Measurements from ENCODE around the gene KAT7. TPM values are rescaled to one million over a fixed set of nuclear protein-coding genes. Genes with fewer than 3 reads are reported as not detected.

The KAT7 gene
- total RNA-seq, 2 experiments from 2014 or later: 178 to 187 TPM

DNA sequence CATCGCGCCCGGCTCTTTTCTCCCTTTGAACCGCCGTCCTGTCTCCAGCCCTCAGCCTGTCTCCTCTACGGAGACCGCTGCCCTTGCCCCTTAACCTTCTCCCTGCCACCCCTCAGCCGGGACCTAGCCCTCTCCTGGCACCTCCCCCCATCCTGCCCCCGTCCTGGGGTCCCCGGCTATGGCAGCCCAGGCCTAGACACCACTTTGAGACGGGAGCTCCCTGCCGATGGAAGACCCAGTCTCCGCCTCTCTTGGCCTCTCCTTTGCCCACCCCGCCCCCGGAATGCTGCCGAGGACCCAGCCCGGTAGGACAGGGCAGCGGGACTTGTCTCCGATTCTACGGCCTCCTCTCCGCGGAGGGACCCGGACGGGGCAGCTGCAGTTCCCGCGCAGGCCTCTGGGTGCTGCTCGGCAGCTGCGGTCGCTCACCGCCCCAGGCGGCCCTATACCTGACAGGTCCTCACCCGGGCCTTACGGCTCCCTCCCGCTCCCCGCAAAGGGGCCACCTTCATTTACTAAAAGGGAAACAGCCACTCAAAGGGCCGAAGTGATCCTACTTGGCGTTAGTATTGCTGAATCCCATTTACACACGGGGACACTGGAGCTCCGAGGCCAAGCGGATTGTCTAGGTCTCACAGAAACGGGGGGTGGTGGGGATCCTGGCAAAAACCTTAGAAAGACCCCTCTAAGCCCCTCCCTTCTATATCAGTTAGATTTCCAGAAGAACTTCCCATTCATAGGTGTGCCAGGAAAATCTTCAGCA lies 92.0 kb downstream of the KAT7 start:
- no peak overlapping the region for H3K27ac Mint-ChIP-seq
- H3K9me3 Mint-ChIP-seq: no peaks in the 10 kb centered on the region
- Histone ChIP-seq H3K4me3 (ENCODE audit: low read length) (peak overlapping the region; percentile 16), H3K4me1 (ENCODE audit: insufficient read depth, low read length) (peaks cover 9% of the 10 kb centered on the region), H3K9me3 (ENCODE audit: control insufficient read depth in 1 of 2, insufficient read depth in 1 of 2, low read length in 2 of 2) (peaks cover 0 to 7% of the 10 kb centered on the region in 2 experiments), H3K36me3 (ENCODE audit: insufficient read depth, low read length) (no peaks in the 10 kb centered on the region), H3K27ac (ENCODE audit: low read depth in 1 of 2, low read length in 2 of 2) (no peak overlapping the region), H3K27me3 (ENCODE audit: control insufficient read depth in 1 of 2, insufficient read depth in 2 of 2, low read length in 2 of 2) (peaks cover 42 to 43% of the 10 kb centered on the region in 2 experiments)
- intact Hi-C loops (cut with DNase I, micrococcal nuclease): loop anchor here (1.0 to 5.0 kb wide), 3 partner anchors 72 to 118 kb away; no protein-coding TSS in a partner anchor
- peak; percentile 36 to 82 (median 64) for DNase-seq
- H3K36me3 Mint-ChIP-seq (ENCODE audit: low read depth): no peaks in the 10 kb centered on the region
- peaks cover 57% of the 10 kb centered on the region for H3K27me3 Mint-ChIP-seq
- peaks cover 6% of the 10 kb centered on the region for H3K4me1 Mint-ChIP-seq (ENCODE audit: low read depth)
- ChIA-PET CTCF (interaction anchor here (0.6 to 2.3 kb wide), 6 partner anchors 13 to 351 kb away, joined by 3 to 37 read pairs (median 3); partner anchors contain the start of genes DLX3 and ITGA3), POLR2A (interaction anchor here (1.2 to 1.4 kb wide), 2 partner anchors 116 to 117 kb away, joined by 7 to 9 read pairs; no protein-coding TSS in a partner anchor)
- H3K4me3 Mint-ChIP-seq: no peak overlapping the region
- peak; percentile 99 for ATAC-seq (ENCODE audit: poor library complexity)
- TF ChIP-seq CTCF (IDR thresholded peaks at IDR 0.05): peak; percentile 97

GRCh38 chr17:49881054-49881402 lies 92.5 kb downstream of the KAT7 start:
- Histone ChIP-seq H3K27ac (ENCODE audit: low read depth in 1 of 2, low read length in 2 of 2) (no peak overlapping the region), H3K4me1 (ENCODE audit: insufficient read depth, low read length) (peaks cover 9% of the 10 kb centered on the region), H3K27me3 (ENCODE audit: control insufficient read depth in 1 of 2, insufficient read depth in 2 of 2, low read length in 2 of 2) (peaks cover 43% of the 10 kb centered on the region in 2 experiments), H3K36me3 (ENCODE audit: insufficient read depth, low read length) (no peaks in the 10 kb centered on the region), H3K4me3 (ENCODE audit: low read length) (no peak overlapping the region), H3K9me3 (ENCODE audit: control insufficient read depth in 1 of 2, insufficient read depth in 1 of 2, low read length in 2 of 2) (peaks cover 0 to 7% of the 10 kb centered on the region in 2 experiments)
- no peaks in the 10 kb centered on the region for H3K36me3 Mint-ChIP-seq (ENCODE audit: low read depth)
- peaks cover 6% of the 10 kb centered on the region for H3K4me1 Mint-ChIP-seq (ENCODE audit: low read depth)
- ATAC-seq (ENCODE audit: poor library complexity) (no peak), DNase-seq (no peak)
- no peak for TF ChIP-seq CTCF (IDR thresholded peaks at IDR 0.05)
- H3K9me3 Mint-ChIP-seq: no peaks in the 10 kb centered on the region
- H3K27me3 Mint-ChIP-seq: peaks cover 63% of the 10 kb centered on the region
- ChIA-PET CTCF (interaction anchor here (0.6 to 2.3 kb wide), 5 partner anchors 13 to 351 kb away, joined by 3 to 37 read pairs (median 3); partner anchors contain the start of genes DLX3 and ITGA3), POLR2A (interaction anchor here (1.2 to 1.4 kb wide), 2 partner anchors 115 to 117 kb away, joined by 7 to 9 read pairs; no protein-coding TSS in a partner anchor)
- intact Hi-C loops (cut with DNase I, micrococcal nuclease): loop anchor here in 1 of 2 experiments (5.0 kb wide), 1 partner anchor 71 kb away; no protein-coding TSS in a partner anchor
- H3K4me3 Mint-ChIP-seq: no peak overlapping the region
- no peak overlapping the region for H3K27ac Mint-ChIP-seq

DNA sequence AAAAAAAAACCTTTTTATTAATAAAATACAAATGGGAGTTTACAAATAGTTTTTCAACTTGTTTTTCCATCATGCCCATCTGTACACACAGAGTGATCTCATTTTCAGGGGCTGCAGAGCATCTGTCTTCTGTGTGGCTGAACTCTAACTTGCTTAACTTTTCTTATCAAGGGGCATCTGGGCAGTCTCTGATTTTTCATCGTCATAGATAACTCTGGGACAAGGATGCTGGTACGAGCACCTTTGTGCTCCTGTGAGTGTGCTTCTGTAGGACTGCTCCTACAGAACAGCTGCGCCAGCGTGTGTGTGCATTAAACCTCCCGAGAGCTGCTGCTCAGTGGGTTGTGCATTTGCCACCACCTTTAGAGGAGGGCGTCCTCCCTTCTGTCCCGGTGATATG lies 94.0 kb downstream of the KAT7 start:
- H3K27ac Mint-ChIP-seq: no peak overlapping the region
- intact Hi-C loops (cut with DNase I, micrococcal nuclease): loop anchor here in 1 of 2 experiments (5.0 kb wide), 1 partner anchor 70 kb away; no protein-coding TSS in a partner anchor
- H3K27me3 ChIP-seq (ENCODE audit: control insufficient read depth in 1 of 2, insufficient read depth in 2 of 2, low read length in 2 of 2): peaks cover 43 to 47% of the 10 kb centered on the region in 2 experiments
- no peak overlapping the region for H3K4me3 ChIP-seq (ENCODE audit: low read length)
- no peak for TF ChIP-seq CTCF (IDR thresholded peaks at IDR 0.05)
- no peaks in the 10 kb centered on the region for H3K9me3 Mint-ChIP-seq
- H3K9me3 ChIP-seq (ENCODE audit: control insufficient read depth in 1 of 2, insufficient read depth in 1 of 2, low read length in 2 of 2): peaks cover 0 to 11% of the 10 kb centered on the region in 2 experiments
- no peak for ATAC-seq (ENCODE audit: poor library complexity)
- no peak for DNase-seq
- peaks cover 9% of the 10 kb centered on the region for H3K4me1 ChIP-seq (ENCODE audit: insufficient read depth, low read length)
- H3K27ac ChIP-seq (ENCODE audit: low read depth in 1 of 2, low read length in 2 of 2): no peak overlapping the region
- POLR2A ChIA-PET: no interaction called here
- H3K36me3 Mint-ChIP-seq (ENCODE audit: low read depth): no peaks in the 10 kb centered on the region
- no peaks in the 10 kb centered on the region for H3K36me3 ChIP-seq (ENCODE audit: insufficient read depth, low read length)
- H3K4me3 Mint-ChIP-seq: no peak overlapping the region
- peaks cover 72% of the 10 kb centered on the region for H3K27me3 Mint-ChIP-seq
- CTCF ChIA-PET: interaction anchor here (0.7 kb wide), 1 partner anchor 8 kb away, joined by 3 read pairs; no protein-coding TSS in a partner anchor
- H3K4me1 Mint-ChIP-seq (ENCODE audit: low read depth): peaks cover 6% of the 10 kb centered on the region

Other genes starting within 250 kb of the KAT7 start
- gene NXPH3, start 212.8 kb upstream of the KAT7 start, total RNA-seq: not detected
- gene SPOP, start 110.6 kb upstream of the KAT7 start, total RNA-seq: 10 to 100 TPM; 38.7 to 41.5 TPM
- gene SLC35B1, start 80.7 kb upstream of the KAT7 start, total RNA-seq: 10 to 100 TPM; 44.0 to 46.8 TPM
- 10 to 100 TPM; 23.2 to 26.5 TPM for gene FAM117A, start 24.6 kb upstream of the KAT7 start, total RNA-seq
- not detected for gene TAC4, start 59.4 kb downstream of the KAT7 start, total RNA-seq
- gene DLX4, start 180.5 kb downstream of the KAT7 start, total RNA-seq: under 1 TPM; 0.59 to 0.85 TPM
- gene DLX3, start 206.5 kb downstream of the KAT7 start, total RNA-seq: not detected

Data from CD4-positive, alpha-beta T cell (primary cell).